Stimulated activated naive CD8-positive, alpha-beta T cell treated with anti-CD3 and anti-CD28 coated beads, Interleukin-15, amount 100 ng/mL, for 72 hours (primary cell): Measurements from ENCODE around the gene AP5Z1.
A peak's percentile ranks its signal among the peaks of the same experiment; 100 is the strongest.

Source experiments
- ATAC-seq: fragments of 150-1000 bp; cut with Tn5 transposase; 2 replicates; pipeline ENCODE4 v1.10.0; 2021; ENCODE audit warnings: mild to moderate bottlenecking, moderate library complexity
- DNase-seq, 2 donors: peaks; one replicate each; pipeline ENCODE4 v3.0.0; 2021 to 2022
- H3K27ac Mint-ChIP-seq, 2 donors: one replicate each; pipeline ENCODE4 v1.8.0; 2022; ENCODE audit warnings: mild to moderate bottlenecking in 2 of 2, mixed read lengths in 2 of 2, moderate library complexity in 2 of 2
- H3K27me3 Mint-ChIP-seq: one replicate; pipeline ENCODE4 v1.8.0; 2022; ENCODE audit warnings: mixed read lengths
- H3K4me1 Mint-ChIP-seq: one replicate; pipeline ENCODE4 v1.8.0; 2022; ENCODE audit warnings: mild to moderate bottlenecking, mixed read lengths
- H3K4me3 Mint-ChIP-seq, 2 donors: one replicate each; pipeline ENCODE4 v1.8.0; 2022; ENCODE audit warnings: mild to moderate bottlenecking in 2 of 2, mixed read lengths in 2 of 2, moderate library complexity in 1 of 2
- H3K9me3 Mint-ChIP-seq, 2 donors: one replicate each; pipeline ENCODE4 v1.8.0; 2022; ENCODE audit warnings: mixed read lengths in 2 of 2

The AP5Z1 gene

GRCh38 chr7:4742051-4742573 is 33.3 kb upstream of the AP5Z1 start:
- DNase-seq (no peak), ATAC-seq (no peak)
- Mint-ChIP-seq H3K27ac (peak overlapping the region in 1 of 2 donors; percentile 76), H3K4me1 (peaks cover 90% of the 10 kb centered on the region), H3K27me3 (no peaks in the 10 kb centered on the region), H3K9me3 (no peaks in the 10 kb centered on the region), H3K4me3 (no peak overlapping the region)

- Mint-ChIP-seq H3K9me3 (no peaks in the 10 kb centered on the region), H3K4me3 (no peak overlapping the region), H3K4me1 (peaks cover 90% of the 10 kb centered on the region), H3K27ac (no peak overlapping the region), H3K27me3 (no peaks in the 10 kb centered on the region)
- DNase-seq (no peak), ATAC-seq (no peak)
Measured at GRCh38 chr7:4742852-4743251, 32.6 kb upstream of the AP5Z1 start.

- no peaks in the 10 kb centered on the region for H3K9me3 Mint-ChIP-seq
- DNase-seq (peak; percentile 61 to 77), ATAC-seq (peak; percentile 79)
- H3K27ac Mint-ChIP-seq, result peak overlapping the region; percentile 86 to 98
- H3K4me1 Mint-ChIP-seq, result peaks cover 90% of the 10 kb centered on the region
- no peaks in the 10 kb centered on the region for H3K27me3 Mint-ChIP-seq
- H3K4me3 Mint-ChIP-seq, result peak overlapping the region; percentile 85 to 86
Measured at GRCh38 chr7:4744391-4745264, 30.8 kb upstream of the AP5Z1 start.

DNA sequence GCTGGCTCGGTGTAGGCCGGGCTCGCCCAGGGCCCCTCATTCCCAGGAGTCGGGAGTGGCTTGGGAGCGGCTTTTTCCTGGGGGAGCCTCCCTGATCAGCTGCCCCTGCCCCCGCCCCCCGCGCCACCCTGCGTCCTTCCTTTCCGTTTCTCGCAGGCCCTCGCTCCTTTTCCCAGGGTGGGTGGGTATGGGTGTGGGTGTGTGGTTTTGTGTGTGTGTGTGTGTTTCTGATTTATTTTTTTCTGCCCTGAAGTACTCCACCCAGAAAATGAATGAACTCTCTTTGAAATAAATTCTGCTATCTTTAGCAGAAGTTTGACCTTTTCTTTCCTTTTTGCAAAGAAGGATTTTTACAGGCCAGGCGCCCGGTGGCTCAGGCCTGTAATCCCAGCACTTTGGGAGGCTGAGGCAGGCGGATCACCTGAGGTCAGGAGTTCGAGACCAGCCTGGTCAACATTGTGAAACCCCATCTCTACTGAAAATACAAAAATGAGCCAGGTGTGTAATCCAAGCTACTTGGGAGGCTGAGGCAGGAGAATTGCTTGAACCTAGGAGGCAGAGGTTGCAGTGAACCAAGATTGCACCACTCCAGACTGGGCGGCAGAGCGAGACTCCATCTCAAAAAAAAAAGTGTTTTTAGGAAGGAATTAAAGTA is 30.0 kb upstream of the AP5Z1 start:
- Mint-ChIP-seq H3K9me3 (no peaks in the 10 kb centered on the region), H3K4me1 (peaks cover 88% of the 10 kb centered on the region)

DNA sequence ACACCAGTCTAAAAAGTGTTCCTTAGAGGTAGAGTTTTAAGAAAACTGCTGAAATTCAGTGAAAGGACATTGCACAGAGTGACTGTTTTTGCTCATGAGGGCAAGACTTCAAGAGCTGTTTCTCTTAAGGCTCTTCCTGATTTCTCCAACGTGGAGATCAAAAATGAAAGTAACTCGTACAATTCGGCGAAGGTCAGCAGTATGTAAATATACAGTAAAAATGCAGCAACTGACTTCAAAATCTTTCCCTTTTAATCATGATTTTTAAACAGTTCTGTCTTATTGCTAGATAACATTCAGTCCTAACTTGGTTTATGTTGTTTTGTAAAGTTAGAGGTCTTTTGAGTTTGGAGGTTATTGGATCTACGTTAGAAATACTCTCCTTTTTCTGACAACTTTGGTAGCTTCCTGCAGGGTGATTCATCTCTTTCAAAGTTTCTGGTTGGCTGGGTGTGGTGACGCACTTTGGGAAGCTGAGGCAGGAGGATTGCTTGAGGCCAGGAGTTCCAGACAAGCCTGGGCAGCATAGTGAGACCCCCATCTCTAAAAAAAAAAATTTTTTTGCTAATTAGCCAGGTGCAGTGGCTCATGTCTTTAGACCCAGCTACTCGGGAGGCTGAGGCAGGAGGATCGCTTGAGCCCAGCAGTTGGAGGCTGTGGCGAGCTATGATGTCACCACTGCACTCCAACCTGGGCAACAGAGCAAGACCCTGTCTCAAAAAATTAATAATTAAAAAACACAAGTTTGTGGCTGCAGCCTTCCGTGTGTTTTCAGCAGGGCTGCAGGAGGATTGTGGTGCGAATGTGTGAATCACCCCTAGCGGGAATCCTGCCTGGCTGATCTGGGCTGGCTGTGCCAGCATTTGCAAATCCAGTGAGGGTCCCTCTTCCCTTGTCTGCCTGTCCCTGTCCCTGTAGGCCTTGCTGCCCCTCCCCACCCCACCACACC is 29.2 kb upstream of the AP5Z1 start:
- DNase-seq, result peak in 1 of 2 donors; percentile 42
- Mint-ChIP-seq H3K4me1 (peaks cover 87% of the 10 kb centered on the region), H3K27ac (peak overlapping the region; percentile 95 to 98), H3K27me3 (no peaks in the 10 kb centered on the region), H3K4me3 (peak overlapping the region; percentile 85 to 86), H3K9me3 (no peaks in the 10 kb centered on the region)
- peak; percentile 19 for ATAC-seq

More for the DNA sequence above, 30.0 kb upstream of the AP5Z1 start:
- no peak for DNase-seq
- H3K4me3 Mint-ChIP-seq, result peak overlapping the region; percentile 85 to 86
- peak overlapping the region; percentile 95 to 98 for H3K27ac Mint-ChIP-seq
- H3K27me3 Mint-ChIP-seq, result no peaks in the 10 kb centered on the region
- peak; percentile 33 for ATAC-seq

DNA sequence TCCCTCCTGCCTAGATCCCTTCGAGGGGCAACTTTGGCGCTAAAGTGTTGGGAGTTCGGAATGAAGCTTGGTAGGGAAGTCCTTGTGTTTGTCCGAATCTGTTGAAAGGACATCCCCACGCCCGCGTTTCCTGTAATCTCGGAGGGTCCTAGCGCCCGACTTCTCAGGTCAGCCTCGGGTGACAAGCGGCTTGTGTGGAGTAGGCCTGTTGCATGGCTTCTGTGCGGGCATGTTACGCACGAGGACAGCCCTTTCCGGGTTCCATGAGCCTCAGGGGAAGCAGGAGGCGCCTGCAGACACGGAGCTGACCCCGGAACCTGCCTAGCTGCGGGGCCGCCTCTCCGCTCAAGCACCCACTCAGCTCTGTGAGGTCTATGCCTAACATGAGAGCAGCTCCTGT is 28.4 kb upstream of the AP5Z1 start:
- peak overlapping the region; percentile 44 to 86 for H3K4me3 Mint-ChIP-seq

GRCh38 chr7:4747746-4748145 is 27.7 kb upstream of the AP5Z1 start:
- no peaks in the 10 kb centered on the region for H3K9me3 Mint-ChIP-seq
- no peak for ATAC-seq
- peaks cover 83% of the 10 kb centered on the region for H3K4me1 Mint-ChIP-seq
- H3K27ac Mint-ChIP-seq, result peak overlapping the region; percentile 33 to 91
- no peaks in the 10 kb centered on the region for H3K27me3 Mint-ChIP-seq
- peak overlapping the region; percentile 57 to 59 for H3K4me3 Mint-ChIP-seq
- DNase-seq, result no peak

More for the DNA sequence above, 28.4 kb upstream of the AP5Z1 start:
- Mint-ChIP-seq H3K27ac (no peak overlapping the region), H3K9me3 (no peaks in the 10 kb centered on the region), H3K4me1 (peaks cover 81% of the 10 kb centered on the region), H3K27me3 (no peaks in the 10 kb centered on the region)
- no peak for ATAC-seq
- no peak for DNase-seq

GRCh38 chr7:4748231-4748681 is 27.2 kb upstream of the AP5Z1 start:
- Mint-ChIP-seq H3K9me3 (no peaks in the 10 kb centered on the region), H3K27ac (peak overlapping the region; percentile 33 to 91), H3K27me3 (no peaks in the 10 kb centered on the region), H3K4me1 (peaks cover 83% of the 10 kb centered on the region), H3K4me3 (peak overlapping the region; percentile 57 to 59)
- DNase-seq (no peak), ATAC-seq (no peak)

DNA sequence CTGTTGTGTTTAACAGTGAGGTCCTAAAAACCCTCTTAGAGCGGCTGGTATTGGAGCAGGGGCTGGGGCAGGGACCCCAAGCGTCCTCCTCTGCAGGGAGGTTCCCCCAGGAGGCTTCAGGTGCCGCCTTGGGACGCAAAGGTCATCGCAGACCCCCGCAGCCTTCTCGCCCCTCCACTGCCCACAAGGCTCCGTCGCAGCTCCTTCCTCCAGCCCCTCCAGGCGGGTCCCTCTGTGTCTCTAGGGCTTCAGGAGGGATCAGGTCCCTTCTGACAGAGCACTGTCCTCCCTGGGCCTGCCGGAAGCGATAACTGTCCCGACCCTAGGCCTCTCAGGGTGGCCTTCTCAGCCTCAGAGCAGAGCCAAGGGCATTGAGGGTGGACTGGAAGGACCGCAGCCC is 26.1 kb upstream of the AP5Z1 start:
- DNase-seq, result no peak
- Mint-ChIP-seq H3K4me3 (no peak overlapping the region), H3K4me1 (peaks cover 80% of the 10 kb centered on the region)

DNA sequence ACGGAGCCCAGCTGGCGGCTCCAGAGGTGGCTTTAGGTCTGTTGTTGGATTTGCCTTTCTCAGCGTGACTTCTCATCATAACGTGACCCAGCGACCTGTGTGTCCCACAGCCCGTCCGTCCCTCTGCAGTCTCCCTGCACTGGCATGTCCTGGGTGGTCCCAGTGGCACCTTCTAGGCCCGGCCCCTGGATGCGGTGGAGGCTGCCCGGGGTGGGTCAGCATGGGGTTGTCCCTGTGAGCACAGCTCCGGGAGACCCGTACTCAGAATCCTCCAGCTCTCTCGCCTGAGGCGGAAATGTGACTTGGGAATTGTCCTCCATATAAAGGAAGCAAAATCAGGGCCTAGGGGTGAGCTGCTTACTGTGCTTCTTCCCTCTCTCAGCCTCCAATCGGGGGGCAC is 25.6 kb upstream of the AP5Z1 start:
- Mint-ChIP-seq H3K9me3 (no peaks in the 10 kb centered on the region), H3K4me1 (peaks cover 76% of the 10 kb centered on the region), H3K4me3 (no peak overlapping the region), H3K27ac (peak overlapping the region in 1 of 2 donors; percentile 48), H3K27me3 (no peaks in the 10 kb centered on the region)
- ATAC-seq, result no peak
- no peak for DNase-seq

More for the DNA sequence above, 26.1 kb upstream of the AP5Z1 start:
- ATAC-seq, result no peak
- Mint-ChIP-seq H3K9me3 (no peaks in the 10 kb centered on the region), H3K27ac (peak overlapping the region in 1 of 2 donors; percentile 33), H3K27me3 (no peaks in the 10 kb centered on the region)

DNA sequence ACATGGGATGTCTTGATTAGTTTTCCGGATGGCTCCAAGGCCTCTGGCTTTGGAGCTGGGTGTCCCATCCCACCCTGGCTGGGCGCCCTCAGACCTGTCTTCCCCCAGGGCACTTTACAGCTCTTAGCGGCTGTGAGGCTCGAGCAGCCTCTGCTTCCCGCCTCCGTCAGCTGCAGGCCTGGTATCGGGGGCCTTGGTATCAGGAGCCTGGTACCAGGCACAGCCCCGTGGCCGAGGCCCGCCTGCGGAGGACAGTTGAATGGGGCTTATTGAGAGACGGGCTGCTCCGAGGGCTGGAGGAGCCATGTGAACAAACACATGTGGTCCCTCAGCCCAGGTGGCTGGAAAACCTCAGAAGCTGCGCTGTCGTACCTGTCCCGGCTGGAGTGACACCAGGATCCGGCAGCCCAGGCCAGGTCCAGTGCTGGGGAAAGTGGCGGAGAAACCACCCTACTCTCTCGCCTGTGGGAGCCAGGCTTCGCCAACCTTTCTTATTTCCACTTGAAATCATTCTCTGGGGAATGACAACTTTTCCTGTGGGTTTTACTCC is 23.9 kb upstream of the AP5Z1 start:
- H3K9me3 Mint-ChIP-seq, result no peaks in the 10 kb centered on the region
- H3K4me1 Mint-ChIP-seq, result peaks cover 59% of the 10 kb centered on the region
- no peak overlapping the region for H3K27ac Mint-ChIP-seq
- DNase-seq (no peak), ATAC-seq (no peak)
- no peak overlapping the region for H3K4me3 Mint-ChIP-seq
- H3K27me3 Mint-ChIP-seq, result no peaks in the 10 kb centered on the region

DNA sequence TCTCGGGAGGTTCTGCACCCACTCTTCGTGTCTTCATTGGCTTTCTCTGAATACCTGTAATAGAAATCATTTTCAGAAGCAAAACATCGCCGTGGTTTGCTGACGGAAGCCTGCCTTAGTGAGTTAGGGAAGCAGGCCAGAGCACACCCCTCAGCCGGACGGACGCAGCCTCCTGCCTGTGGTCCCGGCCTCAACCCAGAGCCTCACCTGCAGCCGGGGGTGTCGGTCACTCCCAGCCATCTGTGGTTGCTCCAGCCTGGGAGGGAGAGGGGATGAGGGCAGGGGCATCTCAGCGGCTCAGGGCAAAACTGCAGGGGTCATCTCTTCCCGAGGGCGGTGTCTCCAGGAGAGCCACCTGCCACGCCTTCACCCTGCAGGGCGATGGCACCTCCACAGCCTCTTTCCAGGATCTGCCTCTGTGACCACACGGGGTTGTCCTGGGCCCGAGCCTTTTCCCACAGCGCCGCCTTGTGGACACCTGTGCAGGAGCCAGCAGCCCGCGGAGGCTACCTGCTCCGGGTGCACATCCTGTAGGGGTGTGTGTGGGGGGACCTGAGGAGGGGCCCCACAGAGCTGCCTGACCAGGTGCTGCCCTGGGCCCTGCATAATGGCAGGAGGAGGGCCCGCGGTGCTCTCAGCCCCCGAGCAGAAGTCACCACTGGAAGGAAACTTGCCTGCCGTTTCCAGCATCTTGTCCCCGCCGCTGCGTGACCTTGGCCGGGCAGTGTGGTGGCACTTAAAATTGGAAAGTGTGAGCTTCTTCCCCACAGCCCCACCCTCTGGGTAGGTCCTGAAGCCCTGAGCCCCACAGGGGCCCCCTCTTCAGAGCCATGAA is 21.6 kb upstream of the AP5Z1 start:
- ATAC-seq (peak; percentile 94), DNase-seq (peak; percentile 78 to 80)
- no peaks in the 10 kb centered on the region for H3K9me3 Mint-ChIP-seq
- no peak overlapping the region for H3K27ac Mint-ChIP-seq
- H3K4me3 Mint-ChIP-seq, result no peak overlapping the region
- H3K4me1 Mint-ChIP-seq, result peaks cover 36% of the 10 kb centered on the region
- H3K27me3 Mint-ChIP-seq, result no peaks in the 10 kb centered on the region

- Mint-ChIP-seq H3K27ac (no peak overlapping the region), H3K9me3 (no peaks in the 10 kb centered on the region)
Measured at GRCh38 chr7:4754433-4755010, 20.9 kb upstream of the AP5Z1 start.

DNA sequence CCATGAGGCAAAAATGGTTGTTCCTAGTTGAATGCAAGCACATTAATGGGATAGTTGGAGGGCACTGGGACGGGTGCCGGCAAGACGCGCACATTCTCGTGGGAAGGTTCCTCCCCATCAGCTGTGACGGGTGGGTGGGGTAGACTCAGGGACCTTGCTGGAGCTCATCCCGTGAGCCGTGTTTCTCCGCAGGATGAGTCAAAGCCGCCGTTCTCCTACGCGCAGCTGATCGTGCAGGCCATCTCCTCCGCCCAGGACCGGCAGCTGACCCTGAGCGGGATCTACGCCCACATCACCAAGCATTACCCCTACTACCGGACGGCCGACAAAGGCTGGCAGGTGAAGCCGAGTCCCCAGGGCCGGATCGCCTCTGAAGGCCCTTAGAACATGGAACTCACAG is 20.4 kb upstream of the AP5Z1 start:
- ATAC-seq, result no peak

More at GRCh38 chr7:4754433-4755010, 20.9 kb upstream of the AP5Z1 start:
- ATAC-seq (no peak), DNase-seq (no peak)
- H3K4me1 Mint-ChIP-seq, result peaks cover 29% of the 10 kb centered on the region
- H3K27me3 Mint-ChIP-seq, result no peaks in the 10 kb centered on the region
- H3K4me3 Mint-ChIP-seq, result no peak overlapping the region

More for the DNA sequence above, 20.4 kb upstream of the AP5Z1 start:
- Mint-ChIP-seq H3K4me1 (peaks cover 25% of the 10 kb centered on the region), H3K4me3 (no peak overlapping the region), H3K27me3 (no peaks in the 10 kb centered on the region), H3K9me3 (no peaks in the 10 kb centered on the region), H3K27ac (no peak overlapping the region)
- DNase-seq, result no peak
